COLO668 (cell line): Measurements from ENCODE around the gene BMP7.
"Not testable (repeated sequence)": the region's sequence is repeated elsewhere in the genome, so short reads cannot be mapped to it uniquely, and the experiment has no call there.

ENCODE experiments used
- DNase-seq: peaks from one replicate; lab custom pipeline; 2025; ENCODE audit not compliant: unreplicated experiment; lab: John Stamatoyannopoulos, UW

Gene BMP7

DNA sequence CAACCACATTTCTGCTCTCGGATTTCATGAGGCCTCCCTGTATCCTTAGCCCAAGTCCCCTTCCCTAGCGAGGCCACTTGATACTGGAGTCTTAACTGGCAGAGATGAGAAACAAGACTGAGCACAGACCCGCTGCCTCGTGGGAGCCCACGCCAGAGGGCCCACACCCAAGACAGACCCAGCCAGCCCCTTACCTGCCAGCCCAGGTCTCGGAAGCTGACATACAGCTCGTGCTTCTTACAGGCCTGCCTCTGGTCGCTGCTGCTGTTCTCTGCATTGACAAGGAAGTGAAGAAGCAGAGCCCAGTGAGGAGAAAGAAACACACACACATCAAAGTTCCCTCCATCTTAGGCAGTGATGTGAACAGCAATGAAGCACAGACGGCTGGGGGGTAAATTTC lies 91.7 kb downstream of the BMP7 start:
- no peak for DNase-seq

DNA sequence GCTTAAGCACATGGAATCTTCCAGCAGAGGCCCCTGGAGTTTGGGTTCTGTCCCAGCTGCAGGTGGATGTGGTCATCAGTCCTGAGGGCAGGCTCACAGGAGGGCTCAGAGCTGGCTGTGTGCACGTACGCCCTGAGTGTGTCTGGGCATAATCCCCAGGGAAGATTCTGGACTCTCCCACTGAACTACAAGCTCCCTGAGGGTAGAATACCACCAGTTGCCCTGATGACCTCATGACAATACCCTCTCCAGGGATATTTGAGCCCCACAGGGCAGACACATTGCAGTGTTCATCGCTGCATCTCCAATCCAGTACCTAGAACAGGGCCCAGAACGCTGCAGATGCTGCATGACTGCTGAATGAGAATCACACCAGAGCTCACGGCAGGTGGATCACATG lies 92.5 kb downstream of the BMP7 start:
- DNase-seq = no peak

GRCh38 chr20:57173041-57173440 lies 93.4 kb downstream of the BMP7 start:
- DNase-seq = no peak

DNA sequence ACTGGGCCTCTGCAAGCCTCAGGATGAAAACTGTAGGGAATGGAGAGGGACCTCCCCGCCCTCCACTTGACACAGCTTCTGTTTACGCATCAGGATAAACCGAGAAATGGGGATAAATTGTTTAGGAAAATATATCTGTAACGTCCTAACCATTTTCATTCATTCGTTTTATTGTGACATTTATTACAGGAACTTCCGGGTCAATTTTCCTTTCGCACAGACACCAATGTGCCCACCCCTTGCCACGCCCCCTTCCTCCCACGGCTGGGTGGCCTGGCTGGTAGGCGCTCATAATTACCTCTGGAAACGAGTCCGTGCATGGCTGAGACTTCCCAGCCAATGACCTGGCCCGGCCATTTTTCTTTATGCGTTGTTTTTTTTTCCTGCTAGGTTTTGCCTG lies 96.1 kb downstream of the BMP7 start:
- DNase-seq = no peak

DNA sequence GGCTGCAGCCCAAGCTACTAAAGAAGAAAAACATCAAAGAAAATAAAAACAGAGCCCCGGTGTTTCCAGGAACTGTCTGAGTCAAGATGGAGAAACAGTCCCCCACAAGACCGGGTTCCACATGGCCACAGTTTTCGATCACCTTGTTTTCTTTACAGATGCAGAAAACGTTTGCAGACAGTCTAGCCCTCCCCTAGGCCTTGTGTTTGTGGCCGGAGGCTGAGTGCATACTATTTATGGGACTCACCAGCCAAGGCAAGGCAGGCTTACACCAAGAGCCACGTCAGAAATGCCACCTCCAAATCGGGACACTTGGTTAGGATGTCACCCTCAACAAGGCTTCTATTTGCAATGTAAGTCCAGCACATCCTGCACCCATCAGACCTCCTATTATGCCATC lies 97.3 kb downstream of the BMP7 start:
- DNase-seq = no peak

GRCh38 chr20:57167971-57168701 lies 98.3 kb downstream of the BMP7 start:
- DNase-seq = no peak

GRCh38 chr20:57167292-57167655 lies 99.2 kb downstream of the BMP7 start:
- DNase-seq = no peak

DNA sequence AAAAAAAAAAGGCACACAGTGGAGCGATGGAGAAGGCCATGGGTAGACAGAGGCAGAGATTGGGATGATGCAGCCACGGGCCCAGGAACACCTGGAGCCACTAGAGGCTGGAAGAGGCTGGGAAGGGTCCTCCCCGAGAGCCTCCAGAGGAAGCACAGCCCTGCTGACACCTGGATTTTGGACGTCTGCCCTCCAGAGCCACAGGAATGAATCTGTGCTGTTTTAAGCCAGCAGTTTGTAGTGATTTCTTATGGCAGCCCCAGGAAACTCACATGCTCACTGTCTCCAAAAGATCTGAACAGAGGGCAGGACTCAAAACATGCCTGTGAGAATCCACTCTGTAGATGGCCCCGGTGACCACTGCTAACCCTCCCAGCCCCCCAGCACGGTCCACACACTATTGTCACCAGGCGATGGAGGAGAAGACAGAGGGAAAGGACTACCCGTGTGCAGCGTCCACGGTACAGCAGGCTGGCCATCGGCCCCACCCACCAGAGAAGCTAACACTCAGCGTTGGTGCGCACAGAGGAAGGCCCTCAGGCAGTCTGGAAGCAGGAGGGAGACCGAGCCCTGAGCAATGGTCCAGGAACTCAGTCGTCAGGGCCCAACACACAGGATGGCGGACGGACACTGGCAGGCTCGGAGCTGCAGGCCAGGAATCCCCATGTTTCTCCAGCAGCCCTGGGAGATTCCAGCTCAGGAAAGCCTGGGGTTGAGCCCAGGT lies 99.7 kb downstream of the BMP7 start:
- DNase-seq = no peak

GRCh38 chr20:57165427-57166004 lies 100.9 kb downstream of the BMP7 start:
- no peak for DNase-seq

DNA sequence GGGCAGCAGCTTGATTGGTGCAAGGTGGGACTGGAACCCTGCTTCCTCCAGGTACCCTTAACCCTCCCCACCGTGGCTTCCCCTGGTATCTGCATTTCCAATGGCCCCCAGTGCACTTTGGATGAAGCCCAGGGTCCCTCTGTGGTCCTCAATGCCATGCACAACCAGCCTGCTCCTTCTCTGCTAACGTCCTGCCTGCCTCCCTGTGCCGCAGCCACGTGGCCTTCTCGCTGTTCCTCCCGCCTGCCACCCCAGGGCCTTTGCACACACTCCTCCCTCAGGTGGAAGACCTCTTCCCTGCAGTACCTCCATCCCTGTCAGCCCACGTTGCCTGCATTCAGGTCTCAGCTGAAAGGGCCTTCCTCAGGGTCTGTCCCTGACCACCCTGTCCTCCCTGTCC lies 101.6 kb downstream of the BMP7 start:
- no peak for DNase-seq

DNA sequence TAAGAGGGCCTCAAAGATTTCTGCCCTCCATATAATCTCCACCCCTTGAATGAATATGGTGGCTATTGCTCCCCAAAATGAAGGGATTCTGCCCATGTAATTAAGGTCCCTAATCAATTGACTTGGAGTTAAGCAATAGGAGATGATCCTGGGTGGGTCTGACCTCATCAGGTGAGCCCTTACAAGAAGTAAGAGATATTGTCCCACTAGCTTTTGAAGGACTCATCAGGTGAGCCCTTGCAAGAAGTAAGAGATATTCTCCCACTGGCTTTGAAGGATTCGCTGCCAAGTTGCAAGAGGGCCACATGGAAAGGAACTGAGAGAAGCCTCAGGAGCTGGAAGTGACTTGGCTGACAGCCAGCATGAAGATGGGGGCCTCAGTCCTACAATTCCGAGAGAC lies 103.4 kb downstream of the BMP7 start:
- DNase-seq = no peak

GRCh38 chr20:57162362-57162652 lies 104.1 kb downstream of the BMP7 start:
- DNase-seq = no peak

DNA sequence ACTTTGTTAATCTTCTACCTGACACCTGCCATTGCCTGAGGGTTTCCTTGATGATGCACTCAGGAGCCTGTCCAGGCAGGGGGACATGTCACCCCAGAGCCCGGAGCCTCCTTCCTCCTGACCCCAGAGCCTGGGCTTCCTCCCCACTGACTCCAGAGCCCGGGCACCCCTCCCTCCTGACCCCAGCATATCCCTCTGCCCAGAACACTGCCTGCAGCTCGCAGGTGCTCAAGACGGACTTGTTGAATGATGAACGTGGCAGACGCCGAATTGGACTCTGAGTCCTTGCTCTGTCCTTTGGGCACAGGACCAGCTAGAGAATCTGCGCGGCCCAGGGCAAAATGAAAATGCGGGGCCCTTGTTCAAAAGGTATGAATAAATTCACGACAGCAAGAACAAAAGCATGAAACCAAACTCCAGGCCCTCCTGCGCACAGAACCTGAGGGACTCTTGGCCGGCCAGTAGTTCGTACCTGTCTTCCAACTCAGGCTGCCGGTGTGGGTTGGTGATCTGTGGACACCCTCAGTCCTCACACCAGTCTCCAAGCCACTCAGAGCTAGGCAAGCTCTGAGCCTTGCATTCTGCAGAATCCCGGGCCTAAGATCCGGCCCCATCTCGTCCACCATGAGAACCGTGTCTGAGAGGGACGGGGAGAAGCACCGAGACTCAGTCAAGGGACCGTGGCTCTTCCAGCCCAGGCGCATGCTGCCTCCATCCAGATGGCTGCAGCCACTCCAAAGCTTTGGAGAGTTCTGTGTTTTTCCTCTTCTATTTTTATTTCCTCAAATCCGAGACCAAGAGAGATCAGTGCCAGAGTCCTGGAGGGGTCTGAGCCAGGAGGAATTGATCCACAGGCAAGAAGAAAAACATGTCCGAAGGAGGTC lies 104.7 kb downstream of the BMP7 start:
- no peak for DNase-seq

DNA sequence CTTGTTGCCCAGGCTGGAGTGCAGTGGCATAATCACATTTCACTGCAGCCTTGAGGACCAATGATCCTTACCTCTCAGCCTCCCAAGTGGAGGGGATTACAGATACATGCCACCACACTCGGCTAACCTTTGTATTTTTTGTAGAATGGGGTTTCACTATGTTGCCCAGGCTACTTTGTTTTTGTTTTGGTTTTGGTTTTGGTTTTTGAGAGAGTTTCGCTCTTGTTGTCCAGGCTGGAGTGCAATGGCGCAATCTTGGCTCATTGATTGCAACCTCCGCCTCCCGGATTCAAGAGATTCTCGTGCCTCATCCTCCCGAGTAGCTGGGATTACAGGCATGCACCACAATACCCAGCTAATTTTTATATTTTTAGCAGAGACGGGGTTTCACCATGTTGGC lies 105.5 kb downstream of the BMP7 start:
- no peak for DNase-seq

DNA sequence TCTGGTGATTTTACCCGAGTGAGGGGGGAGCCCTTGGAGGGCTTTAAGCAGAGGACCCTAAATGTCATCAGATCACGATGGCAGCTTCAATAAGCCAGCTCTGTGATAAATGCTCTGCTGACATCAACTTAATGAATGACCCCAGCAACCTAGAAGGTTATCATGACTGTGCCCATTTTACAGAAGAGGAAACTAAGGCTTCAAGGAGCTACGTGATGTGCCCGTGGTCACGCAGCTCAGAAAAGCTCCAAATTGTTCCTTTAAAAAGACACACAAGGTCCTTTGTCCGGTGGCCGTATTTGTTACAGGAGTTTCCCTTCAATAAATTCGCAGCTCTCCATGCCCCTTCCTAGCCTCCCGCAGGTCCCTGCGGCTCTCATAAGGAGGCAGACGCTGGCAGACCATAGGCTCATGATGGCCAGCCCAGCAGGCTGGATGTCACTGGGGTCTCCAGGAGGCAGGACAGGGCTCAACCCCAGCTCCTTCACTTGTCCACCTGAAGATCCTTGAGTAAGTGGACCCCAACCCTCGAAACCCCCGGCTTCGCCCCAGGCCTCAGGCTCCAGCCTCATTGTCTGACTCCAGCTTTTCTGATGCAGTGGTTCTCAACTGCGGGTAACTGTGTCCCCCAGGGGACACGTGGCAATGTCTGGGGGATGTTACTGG lies 106.4 kb downstream of the BMP7 start:
- DNase-seq = no peak

GRCh38 chr20:57159193-57159851 lies 107.1 kb downstream of the BMP7 start:
- DNase-seq = no peak

- DNase-seq = no peak
Observed at GRCh38 chr20:57158474-57158873, 108.0 kb downstream of the BMP7 start.

- DNase-seq = not testable (repeated sequence)
Observed at GRCh38 chr20:57157787-57158186, 108.7 kb downstream of the BMP7 start.

DNA sequence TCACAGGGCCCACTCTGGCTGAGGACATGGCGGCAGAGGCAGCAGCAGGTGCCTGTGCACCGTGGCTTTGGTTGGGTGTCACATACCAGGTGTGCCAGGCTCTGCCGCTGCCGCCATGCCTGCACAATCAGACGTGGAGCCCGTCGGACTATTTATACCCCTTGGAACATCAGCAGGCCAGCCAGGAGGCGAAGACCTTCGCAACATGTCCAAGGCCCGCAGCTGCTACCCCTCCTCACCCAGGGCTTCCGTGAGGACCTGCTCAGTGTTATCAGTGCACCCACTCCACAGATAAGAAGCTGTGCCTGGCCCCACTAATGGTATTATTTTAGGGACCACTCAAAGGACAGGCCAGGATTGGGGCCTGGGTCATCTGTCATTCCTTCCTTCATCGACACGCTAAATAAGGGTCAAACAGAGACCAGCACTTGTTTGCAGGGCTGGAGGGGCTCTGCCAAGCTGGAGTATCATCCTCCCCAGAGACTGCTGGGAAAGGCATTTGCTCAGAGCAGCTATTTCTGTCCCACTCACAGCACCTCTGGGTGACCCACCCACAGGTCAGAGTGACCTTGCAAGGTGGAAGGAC lies 109.2 kb downstream of the BMP7 start:
- DNase-seq = no peak

DNA sequence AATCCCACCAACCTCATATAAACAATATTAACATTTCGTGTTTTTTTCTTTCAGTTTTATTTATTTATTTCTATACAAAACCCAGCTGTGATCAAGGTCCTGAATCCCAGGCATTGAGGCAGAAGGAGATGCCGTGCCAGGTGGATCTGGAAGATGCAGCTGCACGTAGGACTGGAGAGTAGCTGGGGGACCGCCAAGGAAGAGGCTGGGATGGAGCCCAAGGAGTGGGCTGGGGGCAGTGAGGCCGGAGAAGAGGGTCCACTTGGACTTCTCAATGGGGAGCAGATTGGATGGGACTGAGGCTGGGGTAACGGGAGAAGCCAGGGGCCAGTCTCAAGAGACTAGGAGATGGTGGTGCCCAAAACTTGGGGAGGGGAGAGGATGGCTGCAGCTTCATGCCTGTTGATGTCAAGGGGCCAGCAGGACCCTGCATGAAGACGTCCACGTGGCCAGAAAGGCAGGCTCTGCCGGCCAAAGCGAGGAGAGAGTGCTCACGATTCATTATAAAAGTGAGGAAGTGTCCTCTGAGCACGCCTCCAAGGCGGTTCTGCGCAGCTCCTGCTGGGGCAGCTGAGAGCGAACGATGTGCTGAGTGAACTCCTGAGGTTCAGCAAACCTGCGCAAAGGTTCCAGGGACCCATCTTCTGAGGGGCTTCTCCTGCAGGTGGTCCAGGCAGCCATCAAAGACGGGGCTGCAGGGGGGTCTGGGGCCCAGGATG lies 110.3 kb downstream of the BMP7 start:
- no peak for DNase-seq
